Thyroid gland (tissue), 4 donors: ENCODE measurements around the gene LPP. TPM values are rescaled to one million over a fixed set of nuclear protein-coding genes. Genes with fewer than 3 reads are reported as not detected.

Experiments used
- DNase-seq, 2 donors: peaks; one replicate each; pipeline ENCODE4 v3.0.0-alpha.2; 2019
- H3K27ac ChIP-seq, 3 donors: fragments of 200-600 bp; sonication (generic); 1 replicate in 2 of 3; 2 replicates in 1 of 3; pipeline ENCODE4 v1.5.1; 2016 to 2019; ENCODE audit warnings: mild to moderate bottlenecking in 1 of 3, moderate library complexity in 1 of 3
- H3K27me3 ChIP-seq: fragments of 200-600 bp; sonication (generic); one replicate; pipeline ENCODE4 v1.5.1; 2019
- H3K36me3 ChIP-seq, 2 donors: fragments of 200-600 bp; sonication (generic); one replicate each; pipeline ENCODE4 v1.5.1; 2016 to 2019
- H3K4me1 ChIP-seq, 2 donors: fragments of 200-600 bp; sonication (generic); one replicate each; pipeline ENCODE4 v1.5.1; 2017 to 2019
- H3K4me3 ChIP-seq, 3 donors: fragments of 200-600 bp; sonication (generic); replicated peaks in 1 of 3; 1 replicate in 2 of 3; 2 replicates in 1 of 3; pipeline ENCODE4 v1.5.1; 2016; ENCODE audit warnings: mild to moderate bottlenecking in 1 of 3
- H3K9me3 ChIP-seq: fragments of 200-600 bp; sonication (generic); one replicate; pipeline ENCODE4 v1.5.1; 2017
- CTCF ChIP-seq, 6 experiments: fragments of 200-600 bp in 3 of 6; fragments of 450-650 bp in 3 of 6; sonication (generic) in 3 of 6; IDR thresholded peaks; one replicate each; pipeline ENCODE4 v1.5.1; 2016 to 2019; ENCODE audit warnings: antibody characterized with exemption in 6 of 6, mild to moderate bottlenecking in 2 of 6, inconsistent platforms in 1 of 6, moderate library complexity in 1 of 6
- POLR2A ChIP-seq, 2 donors: fragments of 450-650 bp; IDR thresholded peaks; one replicate each; pipeline ENCODE4 v1.6.1; 2017; ENCODE audit warnings: antibody characterized with exemption in 2 of 2, mild to moderate bottlenecking in 2 of 2, moderate library complexity in 1 of 2
- WGBS, 2 donors: methylation state at CpG; one replicate each; pipeline ENCODE4 v1.1.5; 2017; 5-methylcytosine and 5-hydroxymethylcytosine counted together
- intact Hi-C: fragments of 100-400 bp; cut with DNase I; formaldehyde crosslinking; loops from one replicate; pipeline ENCODE4 v1.15.1; 2023
- total RNA-seq, 4 donors: library from RNA; depleted of rRNA; stranded (reverse); fragments of >200 nt; gene quantifications; one replicate each; pipeline ENCODE4 v1.2.3, GENCODE V29; 2016

Gene LPP
- total RNA-seq, 4 donors from 2014 or later = 79.0 to 141 (median 82.8) TPM

- Histone ChIP-seq H3K36me3 (no peaks in the 10 kb centered on the region), H3K4me1 (peaks cover 0 to 3% of the 10 kb centered on the region in 2 donors), H3K9me3 (no peaks in the 10 kb centered on the region), H3K4me3 (no peak overlapping the region), H3K27me3 (no peaks in the 10 kb centered on the region), H3K27ac (no peak overlapping the region)
- DNase-seq = no peak
- intact Hi-C loops = no loop called here
- 87 to 90% methylated on average over 2 of the region's 2 CpGs for WGBS, 2 donors
- TF ChIP-seq CTCF (IDR thresholded peaks at IDR 0.05) (no peak), POLR2A (IDR thresholded peaks at IDR 0.05) (no peak)
Measured at GRCh38 chr3:188822411-188822810, 668.5 kb downstream of the LPP start.

GRCh38 chr3:188824566-188824965, 670.6 kb downstream of the LPP start:
- H3K4me3 ChIP-seq = no peak overlapping the region
- H3K4me1 ChIP-seq = peaks cover 0 to 3% of the 10 kb centered on the region in 2 donors
- no peak for DNase-seq
- no peaks in the 10 kb centered on the region for H3K36me3 ChIP-seq
- H3K9me3 ChIP-seq = no peaks in the 10 kb centered on the region
- no peak overlapping the region for H3K27ac ChIP-seq
- TF ChIP-seq CTCF (IDR thresholded peaks at IDR 0.05) (no peak), POLR2A (IDR thresholded peaks at IDR 0.05) (no peak)
- H3K27me3 ChIP-seq = no peaks in the 10 kb centered on the region
- 92 to 96% methylated on average over 8 of the region's 8 CpGs for WGBS, 2 donors
- intact Hi-C loops = no loop called here

GRCh38 chr3:188825901-188826300, 671.9 kb downstream of the LPP start:
- intact Hi-C loops = no loop called here

GRCh38 chr3:188826574-188826973, 672.6 kb downstream of the LPP start:
- Histone ChIP-seq H3K4me1 (no peaks in the 10 kb centered on the region), H3K4me3 (no peak overlapping the region), H3K9me3 (no peaks in the 10 kb centered on the region), H3K36me3 (no peaks in the 10 kb centered on the region), H3K27me3 (no peaks in the 10 kb centered on the region), H3K27ac (no peak overlapping the region)
- DNase-seq = no peak
- intact Hi-C loops = no loop called here
- TF ChIP-seq CTCF (IDR thresholded peaks at IDR 0.05) = no peak
- TF ChIP-seq POLR2A (IDR thresholded peaks at IDR 0.05) = no peak
- WGBS, 2 donors = 89 to 98% methylated on average over 1 of the region's 1 CpG

More at GRCh38 chr3:188825901-188826300, 671.9 kb downstream of the LPP start:
- Histone ChIP-seq H3K27ac (no peak overlapping the region), H3K9me3 (no peaks in the 10 kb centered on the region), H3K4me1 (no peaks in the 10 kb centered on the region), H3K36me3 (no peaks in the 10 kb centered on the region), H3K4me3 (no peak overlapping the region), H3K27me3 (no peaks in the 10 kb centered on the region)
- 86 to 88% methylated on average over 6 of the region's 6 CpGs for WGBS, 2 donors
- TF ChIP-seq CTCF (IDR thresholded peaks at IDR 0.05) = no peak
- TF ChIP-seq POLR2A (IDR thresholded peaks at IDR 0.05) = no peak
- DNase-seq = no peak

GRCh38 chr3:188827103-188827502, 673.1 kb downstream of the LPP start:
- intact Hi-C loops = no loop called here
- TF ChIP-seq CTCF (IDR thresholded peaks at IDR 0.05) (no peak), POLR2A (IDR thresholded peaks at IDR 0.05) (no peak)
- Histone ChIP-seq H3K4me1 (no peaks in the 10 kb centered on the region), H3K4me3 (no peak overlapping the region), H3K27me3 (no peaks in the 10 kb centered on the region), H3K9me3 (no peaks in the 10 kb centered on the region), H3K27ac (no peak overlapping the region), H3K36me3 (no peaks in the 10 kb centered on the region)
- WGBS, 2 donors = 79 to 85% methylated on average over 1 of the region's 1 CpG
- no peak for DNase-seq
